Fibroblast of lung (primary cell): ENCODE results near the gene LOXHD1. TPM values are rescaled to one million over a fixed set of nuclear protein-coding genes. Genes with fewer than 3 reads are reported as not detected.

Experiments
- DNase-seq, 2 donors: peaks; one replicate each; pipeline versions ENCODE4 v3.0.0 to v3.0.0-alpha.2; 2010; ENCODE audit warnings: low read depth in 2 of 2
- H2AFZ ChIP-seq: 2 replicates; pipeline ENCODE4 v1.5.1; 2012; ENCODE audit warnings: low read length, control low read depth, inconsistent platforms
- H3K27ac ChIP-seq: 2 replicates; pipeline ENCODE4 v1.5.1; 2011; ENCODE audit warnings: low read length, control low read depth; ENCODE audit not compliant: insufficient read depth
- H3K27me3 ChIP-seq: 2 replicates; pipeline ENCODE4 v1.5.1; 2011; ENCODE audit warnings: mild to moderate bottlenecking, low read length; ENCODE audit not compliant: control insufficient read depth, insufficient read depth
- H3K36me3 ChIP-seq: 2 replicates; pipeline ENCODE4 v1.5.1; 2011; ENCODE audit warnings: low read length; ENCODE audit not compliant: control insufficient read depth, insufficient read depth
- H3K4me1 ChIP-seq: 2 replicates; pipeline ENCODE4 v1.5.1; 2011; ENCODE audit warnings: low read length; ENCODE audit not compliant: control insufficient read depth, insufficient read depth; ENCODE audit errors: extremely low read depth
- H3K4me2 ChIP-seq: 2 replicates; pipeline ENCODE4 v1.5.1; 2011; ENCODE audit warnings: low read length, control low read depth; ENCODE audit not compliant: insufficient read depth; ENCODE audit errors: extremely low read depth
- H3K4me3 ChIP-seq, 4 experiments: fragments of 200-600 bp in 1 of 4; sonication (generic) in 1 of 4; replicated peaks in 1 of 4; 2 replicates each; pipeline ENCODE4 v1.5.1; 2011 to 2016; ENCODE audit warnings: low read length in 4 of 4, low read depth in 3 of 4, mild to moderate bottlenecking in 3 of 4, control low read depth in 2 of 4, inconsistent platforms in 1 of 4, mixed read lengths in 1 of 4; ENCODE audit not compliant: insufficient read depth in 1 of 4; ENCODE audit errors: control extremely low read depth in 1 of 4
- H3K79me2 ChIP-seq: 2 replicates; pipeline ENCODE4 v1.5.1; 2012; ENCODE audit warnings: mild to moderate bottlenecking, low read length, inconsistent platforms; ENCODE audit not compliant: control insufficient read depth, insufficient read depth
- H3K9ac ChIP-seq: 2 replicates; pipeline ENCODE4 v1.5.1; 2011; ENCODE audit warnings: mild to moderate bottlenecking, low read length, control low read depth; ENCODE audit not compliant: insufficient read depth
- H3K9me3 ChIP-seq: 2 replicates; pipeline ENCODE4 v1.5.1; 2012; ENCODE audit warnings: low read depth, low read length; ENCODE audit not compliant: control insufficient read depth, insufficient read depth
- H4K20me1 ChIP-seq: 2 replicates; pipeline ENCODE4 v1.5.1; 2011; ENCODE audit warnings: low read length; ENCODE audit not compliant: control insufficient read depth, insufficient read depth; ENCODE audit errors: extremely low read depth
- CTCF ChIP-seq, 2 donors: IDR thresholded peaks in 1 of 2; conservative IDR thresholded peaks in 1 of 2; 1 replicate in 1 of 2; 2 replicates in 1 of 2; pipeline ENCODE4 v1.5.1; 2011 to 2012; ENCODE audit warnings: low read length in 2 of 2, control low read depth in 1 of 2, inconsistent platforms in 1 of 2, low read depth in 1 of 2, mild to moderate bottlenecking in 1 of 2
- EZH2 ChIP-seq: IDR thresholded peaks from 2 replicates; pipeline ENCODE4 v1.5.1; 2012; ENCODE audit warnings: low read length, control low read depth, mild to moderate bottlenecking; ENCODE audit errors: missing control alignments
- polyA plus RNA-seq, 2 donors: library from polyadenylated mRNA; depleted of rRNA in 1 of 2; stranded (reverse) in 1 of 2; unstranded in 1 of 2; fragments of >200 nt; gene quantifications; 2 replicates each; pipeline ENCODE4 v1.2.1, GENCODE V29; 2011 to 2012; ENCODE audit warnings: missing spikeins in 1 of 2
- total RNA-seq: library from RNA; depleted of rRNA; stranded (reverse); fragments of >200 nt; gene quantifications from 2 replicates; pipeline ENCODE4 v1.2.1, GENCODE V29; 2014

Gene LOXHD1
- total and polyA plus RNA-seq, 2 donors (not counting 1 experiment from before 2014, with no cell fraction given) = not detected

- no peak for TF ChIP-seq EZH2
- TF ChIP-seq CTCF (conservative IDR thresholded peaks at IDR 0.05 in 1 of 2, IDR thresholded peaks at IDR 0.05 in 1 of 2; ENCODE audit: low read depth in 1 of 2, low read length in 2 of 2) = no peak
- Histone ChIP-seq H3K27ac (no peak overlapping the region), H3K27me3 (no peaks in the 10 kb centered on the region), H3K79me2 (no peaks in the 10 kb centered on the region), H2AFZ (no peak overlapping the region), H3K4me2 (no peak overlapping the region), H3K9me3 (no peaks in the 10 kb centered on the region), H3K36me3 (no peaks in the 10 kb centered on the region), H3K4me1 (no peaks in the 10 kb centered on the region), H4K20me1 (no peaks in the 10 kb centered on the region), H3K4me3 (no peak overlapping the region), H3K9ac (no peak overlapping the region)
- no peak for DNase-seq
These were observed 65.1 kb downstream of the LOXHD1 start for GRCh38 chr18:46591783-46592391.

- H2AFZ ChIP-seq = no peak overlapping the region
- no peaks in the 10 kb centered on the region for H3K79me2 ChIP-seq
- H3K4me1 ChIP-seq = no peaks in the 10 kb centered on the region
- no peak overlapping the region for H3K9ac ChIP-seq
- no peaks in the 10 kb centered on the region for H3K9me3 ChIP-seq
- no peaks in the 10 kb centered on the region for H3K27me3 ChIP-seq
- H3K4me3 ChIP-seq = no peak overlapping the region
- TF ChIP-seq CTCF (conservative IDR thresholded peaks at IDR 0.05 in 1 of 2, IDR thresholded peaks at IDR 0.05 in 1 of 2; ENCODE audit: low read depth in 1 of 2, low read length in 2 of 2) = no peak
- TF ChIP-seq EZH2 = no peak
- H3K27ac ChIP-seq = no peak overlapping the region
- no peak for DNase-seq
- no peaks in the 10 kb centered on the region for H4K20me1 ChIP-seq
- no peak overlapping the region for H3K4me2 ChIP-seq
- no peaks in the 10 kb centered on the region for H3K36me3 ChIP-seq
These were observed 66.9 kb downstream of the LOXHD1 start for GRCh38 chr18:46590103-46590502.

GRCh38 chr18:46588971-46589660 lies 67.9 kb downstream of the LOXHD1 start:
- H3K36me3 ChIP-seq = no peaks in the 10 kb centered on the region
- H4K20me1 ChIP-seq = no peaks in the 10 kb centered on the region
- H3K27me3 ChIP-seq = no peaks in the 10 kb centered on the region
- H3K27ac ChIP-seq = no peak overlapping the region
- H3K4me3 ChIP-seq = no peak overlapping the region
- H3K4me1 ChIP-seq = no peaks in the 10 kb centered on the region
- H3K4me2 ChIP-seq = no peak overlapping the region
- TF ChIP-seq CTCF (conservative IDR thresholded peaks at IDR 0.05 in 1 of 2, IDR thresholded peaks at IDR 0.05 in 1 of 2; ENCODE audit: low read depth in 1 of 2, low read length in 2 of 2) (no peak), EZH2 (no peak)
- H3K9me3 ChIP-seq = no peaks in the 10 kb centered on the region
- DNase-seq = no peak
- H2AFZ ChIP-seq = no peak overlapping the region
- no peaks in the 10 kb centered on the region for H3K79me2 ChIP-seq
- H3K9ac ChIP-seq = no peak overlapping the region
